Measurements from ENCODE around the gene CS. TPM values are rescaled to one million over a fixed set of nuclear protein-coding genes. Genes with fewer than 3 reads are reported as not detected.

Gene CS
- total and polyA plus RNA-seq, 2 of the 4 experiments (the other 2 are of a cell fraction), result 139 to 146 TPM

DNA sequence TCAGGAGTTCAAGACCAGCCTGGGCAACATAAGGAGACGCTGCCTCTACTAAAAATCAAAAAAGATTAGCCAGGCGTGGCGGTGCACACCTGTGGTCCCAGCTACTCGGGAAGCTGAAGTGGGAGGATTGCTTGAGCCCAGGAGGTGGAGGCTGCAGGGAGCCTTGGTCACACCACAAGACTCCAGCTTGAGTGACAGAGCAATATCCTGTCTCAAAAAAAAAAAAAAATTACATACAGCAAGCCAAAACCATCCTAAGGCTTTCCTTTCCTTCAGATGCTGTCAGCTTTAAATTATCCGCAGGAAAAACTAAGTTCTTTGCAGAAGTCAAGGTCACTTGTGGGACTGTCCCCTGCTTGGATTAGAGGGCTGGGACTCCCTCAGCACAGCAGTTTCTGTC, 1.3 kb downstream of the CS start:
- Histone ChIP-seq H4K8ac (ENCODE audit: low read depth in 2 of 2, low read length in 2 of 2) (no peak overlapping the region), H4K20me1 (ENCODE audit: insufficient read depth, low read length) (peaks cover 12% of the 10 kb centered on the region; the same call in 1 of the 2 replicates), H3K4me1 (ENCODE audit: control insufficient read depth, insufficient read depth, low read length) (peaks cover 9% of the 10 kb centered on the region; the same call in 1 of the 2 replicates), H3K27me3 (ENCODE audit: control insufficient read depth, insufficient read depth, low read length) (no peaks in the 10 kb centered on the region), H2AK5ac (ENCODE audit: low read depth, low read length) (0 out of 2 replicates have a peak overlapping the region, but pooled peaks have one; percentile 7), H3K27ac (ENCODE audit: insufficient read depth, low read length) (no peak overlapping the region), H2BK20ac (ENCODE audit: low read depth, low read length) (no peak overlapping the region), H2BK15ac (ENCODE audit: low read depth, low read length) (no peak overlapping the region), H4K5ac (ENCODE audit: low read depth, low read length) (no peak overlapping the region), H3K9me3 (ENCODE audit: control insufficient read depth, insufficient read depth, low read length) (no peaks in the 10 kb centered on the region), H3K4ac (ENCODE audit: low read depth, low read length) (0 out of 2 replicates have a peak overlapping the region, but pooled peaks have one; percentile 19), H3K4me2 (ENCODE audit: low read depth, low read length) (peak overlapping the region; percentile 86), H3K18ac (ENCODE audit: low read depth, low read length) (no peak overlapping the region), H2AK9ac (replicated peaks; ENCODE audit: low read depth, low read length, poor library complexity) (no peak overlapping the region), H3K79me1 (ENCODE audit: low read depth in 1 of 2, low read length in 2 of 2) (peaks cover 17 to 66% of the 10 kb centered on the region in 2 experiments), H3K9me1 (ENCODE audit: insufficient read depth, low read length) (peaks cover 11% of the 10 kb centered on the region), H3K56ac (ENCODE audit: extremely low read depth, insufficient read depth, low read length) (no peak overlapping the region), H3K23ac (ENCODE audit: low read depth, low read length) (peak overlapping the region; percentile 52; the same call in 1 of the 2 replicates), H3K36me3 (ENCODE audit: control insufficient read depth, insufficient read depth, low read length) (peaks cover 8% of the 10 kb centered on the region), H2AFZ (replicated peaks; ENCODE audit: low read length, poor library complexity) (no peak overlapping the region), H2BK120ac (ENCODE audit: low read depth, low read length) (no peak overlapping the region), H4K91ac (ENCODE audit: insufficient read depth, low read depth, low read length) (no peak overlapping the region), H3K9ac (ENCODE audit: low read depth, low read length) (peak overlapping the region; percentile 91; the same call in 1 of the 2 replicates), H3K4me3 (ENCODE audit: insufficient read depth, low read depth, low read length) (peak overlapping the region; percentile 85), H3K14ac (replicated peaks; ENCODE audit: low read depth, low read length) (0 out of 2 replicates have a peak overlapping the region, but pooled peaks have one; percentile 42), H2BK5ac (ENCODE audit: low read depth, low read length, poor library complexity, severe bottlenecking) (no peak overlapping the region)
- no TSS peak for BruUV-seq (replicated peaks)
- DNase-seq, result no peak
- CTCF ChIA-PET, result interaction anchor here (0.8 kb wide), 1 partner anchor 17 kb away, joined by 4 read pairs; no protein-coding TSS in a partner anchor
- POLR2A ChIA-PET (ENCODE audit: unreplicated experiment), result no interaction called here
- 91% methylated on average over 4 of the region's 5 CpGs; no CpG with 5 or more reads in 1 of the 2 experiments for WGBS, 2 experiments (ENCODE audit: extremely low coverage in 2 of 2, insufficient read length in 1 of 2)
- in situ Hi-C loops (cut with MboI; ENCODE audit: low sequenced_read_pairs), result no loop called here
- intact Hi-C loops (cut with micrococcal nuclease), result no loop called here
- ATAC-seq (ENCODE audit: low read depth), result no peak
- TF ChIP-seq BHLHE40 (IDR thresholded peaks at IDR 0.05; ENCODE audit: low read depth, low read length), result no peak
- TF ChIP-seq SMC3 (IDR thresholded peaks at IDR 0.05; ENCODE audit: low read depth, low read length), result no peak
- no peak for TF ChIP-seq FOS (IDR thresholded peaks at IDR 0.05; ENCODE audit: low read depth, low read length)
- TF ChIP-seq RAD21 (IDR thresholded peaks at IDR 0.05; ENCODE audit: low read length), result no peak
- TF ChIP-seq RFX5 (IDR thresholded peaks at IDR 0.05; ENCODE audit: low read depth, low read length), result no peak
- TF ChIP-seq, protein P1, sequence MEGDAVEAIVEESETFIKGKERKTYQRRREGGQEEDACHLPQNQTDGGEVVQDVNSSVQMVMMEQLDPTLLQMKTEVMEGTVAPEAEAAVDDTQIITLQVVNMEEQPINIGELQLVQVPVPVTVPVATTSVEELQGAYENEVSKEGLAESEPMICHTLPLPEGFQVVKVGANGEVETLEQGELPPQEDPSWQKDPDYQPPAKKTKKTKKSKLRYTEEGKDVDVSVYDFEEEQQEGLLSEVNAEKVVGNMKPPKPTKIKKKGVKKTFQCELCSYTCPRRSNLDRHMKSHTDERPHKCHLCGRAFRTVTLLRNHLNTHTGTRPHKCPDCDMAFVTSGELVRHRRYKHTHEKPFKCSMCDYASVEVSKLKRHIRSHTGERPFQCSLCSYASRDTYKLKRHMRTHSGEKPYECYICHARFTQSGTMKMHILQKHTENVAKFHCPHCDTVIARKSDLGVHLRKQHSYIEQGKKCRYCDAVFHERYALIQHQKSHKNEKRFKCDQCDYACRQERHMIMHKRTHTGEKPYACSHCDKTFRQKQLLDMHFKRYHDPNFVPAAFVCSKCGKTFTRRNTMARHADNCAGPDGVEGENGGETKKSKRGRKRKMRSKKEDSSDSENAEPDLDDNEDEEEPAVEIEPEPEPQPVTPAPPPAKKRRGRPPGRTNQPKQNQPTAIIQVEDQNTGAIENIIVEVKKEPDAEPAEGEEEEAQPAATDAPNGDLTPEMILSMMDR (conservative IDR thresholded peaks at IDR 0.05; ENCODE audit: low read depth, low read length), result no peak
- TF ChIP-seq NFE2L2 (IDR thresholded peaks at IDR 0.05; ENCODE audit: low read depth, low read length), result no peak
- TF ChIP-seq, protein P2, sequence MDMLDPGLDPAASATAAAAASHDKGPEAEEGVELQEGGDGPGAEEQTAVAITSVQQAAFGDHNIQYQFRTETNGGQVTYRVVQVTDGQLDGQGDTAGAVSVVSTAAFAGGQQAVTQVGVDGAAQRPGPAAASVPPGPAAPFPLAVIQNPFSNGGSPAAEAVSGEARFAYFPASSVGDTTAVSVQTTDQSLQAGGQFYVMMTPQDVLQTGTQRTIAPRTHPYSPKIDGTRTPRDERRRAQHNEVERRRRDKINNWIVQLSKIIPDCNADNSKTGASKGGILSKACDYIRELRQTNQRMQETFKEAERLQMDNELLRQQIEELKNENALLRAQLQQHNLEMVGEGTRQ (IDR thresholded peaks at IDR 0.05; ENCODE audit: low read depth, low read length), result no peak
- no peak for TF ChIP-seq MAZ (IDR thresholded peaks at IDR 0.05; ENCODE audit: borderline replicate concordance, low read depth, low read length)
- dilution Hi-C loops (cut with HindIII; ENCODE audit: low sequenced_read_pairs, unreplicated experiment), result no loop called here
